ENCODE results near the gene LGALS7.

- TF ChIP-seq CTCF (IDR thresholded peaks at IDR 0.05; ENCODE audit: poor library complexity) (peak; percentile 3), EZH2 (IDR thresholded peaks at IDR 0.05; ENCODE audit: borderline replicate concordance) (no peak)
Measured at GRCh38 chr19:38736036-38736412, 37.3 kb downstream of the LGALS7 start.
